DLD1 (cell line): ENCODE data around the gene EPHB2.

Source experiments
- in situ Hi-C: cut with HindIII; loops from 2 replicates; pipeline ENCODE4 v1.10.0; 2017; ENCODE audit warnings: low sequenced_read_pairs

Gene EPHB2

GRCh38 chr1:22795366-22795714 is 84.7 kb downstream of the EPHB2 start:
- in situ Hi-C loops = no loop called here

- in situ Hi-C loops = no loop called here
Observed at GRCh38 chr1:22796642-22797041, 86.0 kb downstream of the EPHB2 start.

GRCh38 chr1:22798083-22798482 is 87.4 kb downstream of the EPHB2 start:
- in situ Hi-C loops = no loop called here

GRCh38 chr1:22799971-22800370 is 89.3 kb downstream of the EPHB2 start:
- in situ Hi-C loops = no loop called here

GRCh38 chr1:22800629-22801028 is 90.0 kb downstream of the EPHB2 start:
- in situ Hi-C loops = no loop called here

- in situ Hi-C loops = no loop called here
Observed at GRCh38 chr1:22801347-22801746, 90.7 kb downstream of the EPHB2 start.

GRCh38 chr1:22801761-22802160 is 91.1 kb downstream of the EPHB2 start:
- in situ Hi-C loops = no loop called here

GRCh38 chr1:22803833-22804232 is 93.2 kb downstream of the EPHB2 start:
- in situ Hi-C loops = no loop called here

- in situ Hi-C loops = no loop called here
Observed at GRCh38 chr1:22804406-22804805, 93.8 kb downstream of the EPHB2 start.

- in situ Hi-C loops = no loop called here
Observed at GRCh38 chr1:22804969-22805671, 94.5 kb downstream of the EPHB2 start.

GRCh38 chr1:22805672-22806038 is 95.0 kb downstream of the EPHB2 start:
- in situ Hi-C loops = no loop called here

- in situ Hi-C loops = no loop called here
Observed at GRCh38 chr1:22806584-22806983, 95.9 kb downstream of the EPHB2 start.

- in situ Hi-C loops = no loop called here
Observed at GRCh38 chr1:22807340-22807739, 96.7 kb downstream of the EPHB2 start.

- in situ Hi-C loops = no loop called here
Observed at GRCh38 chr1:22808186-22808675, 97.6 kb downstream of the EPHB2 start.

- in situ Hi-C loops = no loop called here
Observed at GRCh38 chr1:22808676-22809483, 98.2 kb downstream of the EPHB2 start.

GRCh38 chr1:22809783-22810182 is 99.1 kb downstream of the EPHB2 start:
- in situ Hi-C loops = no loop called here

- in situ Hi-C loops = no loop called here
Observed at GRCh38 chr1:22810378-22810777, 99.7 kb downstream of the EPHB2 start.

- in situ Hi-C loops = no loop called here
Observed at GRCh38 chr1:22812092-22812880, 101.6 kb downstream of the EPHB2 start.

- in situ Hi-C loops = no loop called here
Observed at GRCh38 chr1:22812993-22813790, 102.6 kb downstream of the EPHB2 start.

GRCh38 chr1:22814176-22815042 is 103.8 kb downstream of the EPHB2 start:
- in situ Hi-C loops = no loop called here
